Chondrocyte (in vitro differentiated cells): ENCODE results near the gene PCSK2. TPM values are rescaled to one million over a fixed set of nuclear protein-coding genes. Genes with fewer than 3 reads are reported as not detected.

ENCODE experiments used
- DNase-seq: peaks from one replicate; pipeline ENCODE4 v3.0.0; 2021; ENCODE audit warnings: mixed read lengths, low spot score
- H3K27ac Mint-ChIP-seq: one replicate; pipeline ENCODE4 v1.8.0; 2021; ENCODE audit warnings: mild to moderate bottlenecking, moderate library complexity, mixed read lengths; ENCODE audit not compliant: unreplicated experiment
- H3K27me3 Mint-ChIP-seq: 2 replicates; pipeline ENCODE4 v1.8.0; 2021; ENCODE audit warnings: low read depth, mixed read lengths
- H3K36me3 Mint-ChIP-seq: 2 replicates; pipeline ENCODE4 v1.8.0; 2021; ENCODE audit warnings: low read depth, mixed read lengths
- H3K4me1 Mint-ChIP-seq: 2 replicates; pipeline ENCODE4 v1.8.0; 2021; ENCODE audit warnings: low read depth, mild to moderate bottlenecking, mixed read lengths
- H3K4me3 Mint-ChIP-seq: one replicate; pipeline ENCODE4 v1.8.0; 2021; ENCODE audit warnings: mild to moderate bottlenecking, moderate library complexity, mixed read lengths; ENCODE audit not compliant: unreplicated experiment
- H3K9me3 Mint-ChIP-seq: 2 replicates; pipeline ENCODE4 v1.8.0; 2021; ENCODE audit warnings: low read depth, mixed read lengths
- total RNA-seq: library from RNA; stranded (reverse); gene quantifications from 3 replicates; pipeline ENCODE4 v1.2.1, GENCODE V29; 2021
- TF ChIP-seq, protein P1 (sequence below): fragments of 200-600 bp; sonication (generic); IDR thresholded peaks from 2 replicates; pipeline ENCODE4 v1.5.0; 2021; ENCODE audit warnings: antibody characterized with exemption, mild to moderate bottlenecking, moderate library complexity

Gene PCSK2
- total RNA-seq, 1 donor from 2014 or later: not detected

DNA sequence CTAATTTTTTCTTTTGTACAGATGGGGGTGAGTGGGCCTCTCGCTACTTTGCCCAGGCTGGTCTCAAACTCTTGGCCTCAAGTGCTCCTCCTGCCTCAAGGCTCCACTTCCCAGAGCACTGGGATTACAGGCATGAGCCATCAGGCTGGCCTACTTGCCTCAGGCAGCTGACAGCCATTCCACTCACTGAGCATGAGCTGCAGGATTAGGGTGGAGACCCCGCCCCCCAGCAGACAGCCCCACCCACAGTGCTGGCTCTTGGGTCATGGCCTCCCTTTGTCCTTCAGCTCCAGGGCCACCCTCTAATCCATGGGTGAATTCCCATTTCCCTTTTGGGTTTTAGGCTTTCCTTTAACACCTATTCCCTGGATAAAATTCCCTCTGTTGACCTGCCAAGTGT lies 222.2 kb downstream of the PCSK2 start:
- Mint-ChIP-seq H3K36me3 (no peaks in the 10 kb centered on the region), H3K4me3 (no peak overlapping the region), H3K4me1 (no peaks in the 10 kb centered on the region), H3K27me3 (peaks cover 36% of the 10 kb centered on the region), H3K27ac (no peak overlapping the region), H3K9me3 (no peaks in the 10 kb centered on the region)
- no peak for DNase-seq
- TF ChIP-seq, protein P1, sequence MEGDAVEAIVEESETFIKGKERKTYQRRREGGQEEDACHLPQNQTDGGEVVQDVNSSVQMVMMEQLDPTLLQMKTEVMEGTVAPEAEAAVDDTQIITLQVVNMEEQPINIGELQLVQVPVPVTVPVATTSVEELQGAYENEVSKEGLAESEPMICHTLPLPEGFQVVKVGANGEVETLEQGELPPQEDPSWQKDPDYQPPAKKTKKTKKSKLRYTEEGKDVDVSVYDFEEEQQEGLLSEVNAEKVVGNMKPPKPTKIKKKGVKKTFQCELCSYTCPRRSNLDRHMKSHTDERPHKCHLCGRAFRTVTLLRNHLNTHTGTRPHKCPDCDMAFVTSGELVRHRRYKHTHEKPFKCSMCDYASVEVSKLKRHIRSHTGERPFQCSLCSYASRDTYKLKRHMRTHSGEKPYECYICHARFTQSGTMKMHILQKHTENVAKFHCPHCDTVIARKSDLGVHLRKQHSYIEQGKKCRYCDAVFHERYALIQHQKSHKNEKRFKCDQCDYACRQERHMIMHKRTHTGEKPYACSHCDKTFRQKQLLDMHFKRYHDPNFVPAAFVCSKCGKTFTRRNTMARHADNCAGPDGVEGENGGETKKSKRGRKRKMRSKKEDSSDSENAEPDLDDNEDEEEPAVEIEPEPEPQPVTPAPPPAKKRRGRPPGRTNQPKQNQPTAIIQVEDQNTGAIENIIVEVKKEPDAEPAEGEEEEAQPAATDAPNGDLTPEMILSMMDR: no peak

DNA sequence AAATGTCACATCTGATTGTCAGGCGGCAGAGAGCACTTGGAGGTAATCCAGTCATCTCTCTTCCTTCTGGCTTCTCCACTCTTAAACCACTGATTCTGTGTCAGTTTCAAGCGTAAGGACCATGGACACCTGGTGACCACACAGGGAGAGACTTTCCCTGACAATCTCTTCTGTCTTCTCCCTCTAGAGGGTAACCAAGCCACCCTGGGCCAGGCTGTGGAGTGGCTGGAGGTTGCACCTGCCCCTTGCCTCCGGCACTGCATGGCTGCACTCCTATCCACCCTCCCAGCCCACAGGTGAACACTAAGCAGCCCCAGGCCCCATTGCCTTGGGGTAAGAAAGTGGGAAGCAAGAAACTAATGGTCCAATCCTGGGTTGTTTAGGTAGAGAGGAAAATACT lies 225.6 kb downstream of the PCSK2 start:
- DNase-seq: no peak
- no peaks in the 10 kb centered on the region for H3K4me1 Mint-ChIP-seq
- no peaks in the 10 kb centered on the region for H3K36me3 Mint-ChIP-seq
- H3K27ac Mint-ChIP-seq: no peak overlapping the region
- TF ChIP-seq, protein P1: no peak
- H3K9me3 Mint-ChIP-seq: no peaks in the 10 kb centered on the region
- H3K27me3 Mint-ChIP-seq: peaks cover 38% of the 10 kb centered on the region
- H3K4me3 Mint-ChIP-seq: no peak overlapping the region

DNA sequence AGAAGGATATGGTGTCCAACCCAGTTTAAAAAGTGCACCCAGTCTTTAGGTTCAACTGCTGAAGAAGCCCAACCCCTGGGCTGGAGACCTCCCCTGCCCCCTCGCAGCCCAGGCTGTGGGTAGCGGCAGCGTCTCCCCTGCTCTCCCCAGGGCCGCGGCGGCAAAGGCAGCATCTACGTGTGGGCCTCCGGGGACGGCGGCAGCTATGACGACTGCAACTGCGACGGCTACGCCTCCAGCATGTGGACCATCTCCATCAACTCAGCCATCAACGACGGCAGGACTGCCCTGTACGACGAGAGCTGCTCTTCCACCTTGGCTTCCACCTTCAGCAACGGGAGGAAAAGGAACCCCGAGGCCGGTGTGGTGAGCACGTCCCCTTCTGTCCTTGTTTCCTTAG lies 226.8 kb downstream of the PCSK2 start:
- DNase-seq: no peak
- Mint-ChIP-seq H3K4me3 (no peak overlapping the region), H3K27ac (no peak overlapping the region), H3K9me3 (no peaks in the 10 kb centered on the region), H3K36me3 (no peaks in the 10 kb centered on the region), H3K4me1 (no peaks in the 10 kb centered on the region), H3K27me3 (peaks cover 38% of the 10 kb centered on the region)
- TF ChIP-seq, protein P1: no peak

DNA sequence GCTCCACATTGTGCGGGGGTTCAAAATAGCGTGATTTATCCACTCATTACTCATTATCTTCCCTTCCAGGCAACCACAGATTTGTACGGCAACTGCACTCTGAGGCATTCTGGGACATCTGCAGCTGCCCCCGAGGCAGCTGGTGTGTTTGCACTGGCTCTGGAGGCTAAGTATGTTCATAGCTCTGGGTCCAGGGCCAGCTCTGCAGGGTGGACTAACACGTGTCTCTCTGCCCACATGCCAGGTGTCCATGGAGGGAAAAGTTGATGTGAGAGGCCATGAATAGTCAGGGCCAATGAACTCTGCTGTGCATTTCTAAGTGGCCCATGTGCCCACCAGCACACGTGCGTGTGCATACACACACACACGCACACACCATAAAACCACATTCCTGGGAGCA lies 229.4 kb downstream of the PCSK2 start:
- H3K4me3 Mint-ChIP-seq: no peak overlapping the region
- DNase-seq: no peak

DNA sequence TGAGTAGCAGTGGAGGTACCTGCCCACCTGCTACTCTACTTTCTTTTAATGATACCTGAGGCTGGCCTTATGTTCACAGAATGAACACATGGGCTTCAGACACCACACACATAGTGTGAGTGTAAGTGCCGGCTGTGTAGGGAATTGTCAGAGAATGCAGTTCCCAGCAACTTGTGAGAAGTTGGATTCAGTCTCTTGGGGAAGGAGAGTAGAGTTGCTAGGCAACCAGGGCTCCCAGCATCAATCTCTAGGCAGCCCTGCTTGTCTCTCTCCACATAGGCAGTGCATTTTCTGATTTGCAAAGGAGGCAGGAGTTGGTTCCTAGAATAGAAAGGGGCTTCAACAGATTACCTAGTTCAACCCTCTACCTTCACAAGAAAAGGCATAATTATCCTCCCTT lies 230.2 kb downstream of the PCSK2 start:
- Mint-ChIP-seq H3K36me3 (no peaks in the 10 kb centered on the region), H3K27me3 (peaks cover 35% of the 10 kb centered on the region), H3K4me3 (no peak overlapping the region), H3K27ac (no peak overlapping the region), H3K4me1 (no peaks in the 10 kb centered on the region), H3K9me3 (no peaks in the 10 kb centered on the region)
- no peak for DNase-seq
- TF ChIP-seq, protein P1: no peak

More for the DNA sequence above, 229.4 kb downstream of the PCSK2 start:
- Mint-ChIP-seq H3K36me3 (no peaks in the 10 kb centered on the region), H3K27ac (no peak overlapping the region), H3K4me1 (no peaks in the 10 kb centered on the region), H3K27me3 (peaks cover 38% of the 10 kb centered on the region), H3K9me3 (no peaks in the 10 kb centered on the region)
- TF ChIP-seq, protein P1: no peak
